NCI-H748 (cell line): Measurements from ENCODE around the gene SGIP1.
"Not testable (repeated sequence)": the region's sequence is repeated elsewhere in the genome, so short reads cannot be mapped to it uniquely, and the experiment has no call there.

Source experiments
- DNase-seq: peaks from one replicate; lab custom pipeline; 2025; ENCODE audit not compliant: unreplicated experiment; lab: John Stamatoyannopoulos, UW

Gene SGIP1

GRCh38 chr1:66725885-66726665 lies 192.1 kb downstream of the SGIP1 start:
- DNase-seq, result peak; percentile 77

- no peak for DNase-seq
These were observed 194.1 kb downstream of the SGIP1 start for GRCh38 chr1:66728021-66728420.

DNA sequence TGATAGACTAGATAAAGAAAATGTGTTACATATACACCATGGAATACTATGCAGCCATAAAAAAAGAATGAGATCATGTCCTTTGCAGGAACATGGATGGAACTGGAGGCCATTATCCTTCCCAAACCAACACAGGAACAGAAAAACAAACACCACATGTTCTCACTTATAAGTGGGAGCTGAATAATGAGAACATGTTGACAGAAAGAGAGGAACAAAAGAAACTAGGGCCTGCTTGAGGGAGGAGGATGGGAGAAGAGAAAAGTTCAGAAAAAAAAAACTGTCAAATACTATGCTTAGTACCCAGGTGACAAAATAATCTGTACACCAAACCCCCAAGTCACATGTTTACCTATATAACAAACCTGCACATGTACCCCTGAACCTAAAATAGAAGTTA lies 194.8 kb downstream of the SGIP1 start:
- DNase-seq, result peak; percentile 10

DNA sequence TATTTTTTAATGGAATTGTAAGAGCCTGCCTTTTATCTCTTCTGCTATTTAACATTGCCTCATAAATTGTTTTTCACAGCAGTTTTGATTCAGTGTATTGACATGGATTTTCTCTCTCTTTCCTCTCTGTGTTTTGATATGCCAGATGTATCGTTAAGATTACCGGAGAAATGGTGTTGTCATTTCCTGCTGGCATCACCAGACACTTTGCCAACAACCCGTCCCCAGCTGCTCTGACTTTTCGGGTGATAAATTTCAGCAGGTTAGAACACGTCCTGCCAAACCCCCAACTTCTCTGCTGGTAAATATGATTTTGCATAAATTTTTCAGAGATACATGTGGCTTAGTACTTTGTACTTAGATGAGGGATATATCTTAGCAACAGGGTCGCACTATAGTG lies 195.2 kb downstream of the SGIP1 start:
- DNase-seq, result no peak

GRCh38 chr1:66729523-66729922 lies 195.6 kb downstream of the SGIP1 start:
- DNase-seq, result peak; percentile 2

- DNase-seq, result peak; percentile 84
These were observed 196.5 kb downstream of the SGIP1 start for GRCh38 chr1:66730462-66730861.

DNA sequence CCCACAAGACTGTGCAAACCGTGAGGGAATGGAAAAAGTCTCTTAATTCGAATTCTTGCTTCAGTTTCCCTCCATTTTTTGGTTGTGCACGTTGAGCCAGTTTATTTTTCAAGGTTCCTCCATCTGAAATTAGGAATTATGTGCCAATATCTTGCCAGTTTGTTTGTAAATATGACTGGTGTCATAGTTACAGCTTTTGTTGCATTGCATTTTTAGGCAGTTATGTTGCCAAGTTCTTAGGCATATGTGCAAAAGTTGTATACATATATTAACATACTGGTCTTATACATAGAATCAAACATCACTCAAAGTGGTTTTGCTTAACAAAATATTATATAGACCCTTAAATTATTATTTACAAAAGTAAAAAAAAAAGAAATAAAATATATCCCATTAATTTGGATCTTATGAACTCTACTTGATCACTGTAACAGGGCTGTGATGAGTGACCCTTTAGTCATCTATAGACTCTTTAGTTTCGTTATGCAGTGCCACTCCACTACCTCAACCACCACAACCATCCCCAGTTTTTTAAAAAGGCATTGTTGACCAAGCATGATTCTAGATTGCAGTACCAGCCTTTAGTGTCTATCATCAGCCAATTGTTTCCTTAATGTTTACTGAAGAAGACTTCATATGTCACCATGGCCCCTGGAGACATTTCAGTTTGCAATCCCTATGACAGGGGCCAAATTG lies 197.4 kb downstream of the SGIP1 start:
- DNase-seq, result peak; percentile 17

DNA sequence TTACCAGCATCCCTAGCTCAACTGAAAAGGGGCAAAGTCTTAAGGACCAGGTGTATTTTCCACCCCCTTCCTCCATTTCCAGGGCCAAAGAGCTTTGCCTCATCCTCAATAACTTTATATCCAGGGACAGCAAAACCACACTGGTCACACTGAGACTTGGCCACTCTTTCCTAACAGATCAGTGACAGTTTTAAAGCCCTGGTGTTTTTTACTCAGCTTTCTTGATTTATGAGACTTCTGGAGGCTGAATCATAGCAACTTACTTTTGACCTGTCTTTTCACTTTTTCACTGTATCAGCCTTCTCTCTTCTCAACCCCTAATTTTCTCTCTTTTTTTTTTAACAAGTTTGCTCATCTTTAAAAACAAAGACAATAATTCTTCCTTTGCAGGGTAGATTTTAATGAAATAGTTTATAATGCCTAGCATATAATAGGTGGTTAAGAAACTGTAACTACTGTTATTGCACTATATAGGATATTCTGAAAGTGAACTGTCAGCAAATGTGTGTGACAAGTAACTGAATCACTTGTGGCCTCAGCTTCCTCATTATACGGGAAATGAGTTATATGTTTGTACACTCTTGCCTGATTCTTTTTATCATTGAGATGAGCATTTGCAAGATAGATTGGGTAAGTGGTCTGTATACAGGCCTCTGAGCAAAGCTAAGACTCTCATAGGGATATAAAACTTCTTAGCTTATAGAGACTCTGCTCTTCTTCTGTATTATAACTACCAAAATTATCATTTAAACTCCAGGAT lies 198.6 kb downstream of the SGIP1 start:
- DNase-seq, result no peak

DNA sequence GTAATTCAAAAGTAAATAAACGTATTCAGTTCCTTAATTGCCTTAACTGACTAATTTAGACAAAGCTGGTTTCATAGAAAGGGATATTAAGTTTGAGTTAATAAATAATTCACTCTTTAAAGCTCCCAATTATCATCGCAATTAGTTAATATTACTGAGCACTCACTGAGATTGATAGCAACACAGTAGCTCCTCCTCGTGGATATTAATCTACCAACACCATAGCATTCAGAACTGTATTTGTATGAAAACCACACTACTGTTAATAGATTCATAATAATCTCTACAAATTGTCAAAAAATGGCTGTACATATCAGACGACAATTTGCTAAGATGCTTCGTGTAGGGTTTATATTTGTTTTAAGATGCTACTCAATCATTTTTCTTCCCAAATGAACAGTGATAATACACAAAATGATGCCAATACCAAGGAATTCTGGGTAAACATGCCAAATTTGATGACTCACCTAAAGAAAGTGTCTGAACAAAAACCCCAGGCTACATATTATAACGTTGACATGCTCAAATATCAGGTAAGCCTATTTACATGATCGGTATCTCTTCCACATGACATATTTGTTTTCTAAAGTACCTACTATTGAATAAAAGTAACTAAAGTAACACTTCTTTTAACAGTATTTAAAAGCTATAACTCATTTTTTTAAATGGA lies 199.5 kb downstream of the SGIP1 start:
- DNase-seq, result peak; percentile 5

- not testable (repeated sequence) for DNase-seq
These were observed 200.6 kb downstream of the SGIP1 start for GRCh38 chr1:66734531-66734930.

DNA sequence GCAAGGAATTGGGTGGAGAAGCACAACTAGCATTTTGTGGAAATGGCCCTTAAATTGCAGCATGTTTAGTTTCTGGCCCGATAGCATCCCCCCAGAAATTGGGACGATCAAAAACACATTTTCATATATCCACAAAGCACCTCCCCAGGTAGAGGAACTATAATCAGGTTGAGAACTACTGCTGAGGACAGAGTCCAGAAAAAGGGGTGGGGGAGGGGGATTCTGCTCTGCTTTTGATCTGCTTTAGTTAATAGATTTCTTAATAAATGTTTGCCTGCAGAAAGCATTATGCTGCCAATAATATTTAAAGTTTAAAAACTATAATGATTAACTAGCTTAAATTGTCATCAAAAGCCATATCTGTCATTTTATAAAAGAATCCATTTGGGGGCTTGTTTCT lies 203.9 kb downstream of the SGIP1 start:
- no peak for DNase-seq

GRCh38 chr1:66739401-66740157 lies 205.6 kb downstream of the SGIP1 start:
- DNase-seq, result no peak

GRCh38 chr1:66745451-66745850 lies 211.5 kb downstream of the SGIP1 start:
- no peak for DNase-seq

GRCh38 chr1:66747501-66747900 lies 213.5 kb downstream of the SGIP1 start:
- DNase-seq, result no peak

DNA sequence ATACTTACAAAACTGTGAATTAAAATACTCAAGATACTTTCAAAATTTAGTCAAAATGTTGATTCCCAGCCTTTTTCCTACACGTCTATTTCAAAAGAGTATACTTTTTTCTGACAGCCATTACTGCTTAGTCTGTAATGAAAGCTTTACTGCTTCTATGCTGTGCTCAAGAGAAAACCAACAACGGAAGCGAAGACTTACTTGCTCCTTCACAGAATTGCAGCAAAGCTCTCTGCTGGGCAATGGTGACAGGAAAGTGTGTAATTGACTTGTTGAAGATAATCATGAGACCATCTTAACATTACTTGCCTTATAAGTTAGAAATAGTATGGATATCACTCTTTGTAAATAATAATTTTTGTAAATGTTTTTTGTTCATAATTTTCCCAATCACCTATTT lies 216.6 kb downstream of the SGIP1 start:
- no peak for DNase-seq

DNA sequence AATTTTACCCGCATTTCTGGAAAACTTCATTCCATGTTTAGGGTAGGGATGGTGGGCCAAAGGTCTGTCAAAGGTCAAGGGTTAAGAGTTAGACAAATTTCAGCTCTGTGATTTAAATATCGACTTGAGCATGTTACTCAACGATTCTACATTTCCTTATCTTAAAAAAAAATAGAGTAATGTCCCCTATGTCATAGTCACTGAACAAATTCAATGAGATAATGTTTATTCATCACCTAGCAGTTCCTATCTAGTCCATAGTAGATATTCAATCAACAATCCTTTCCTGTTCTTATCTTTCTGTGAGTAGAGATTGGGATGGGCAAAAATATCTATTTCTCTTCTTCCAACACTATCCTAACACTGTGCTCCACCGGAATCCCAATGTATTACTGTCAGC lies 217.2 kb downstream of the SGIP1 start:
- DNase-seq, result no peak

DNA sequence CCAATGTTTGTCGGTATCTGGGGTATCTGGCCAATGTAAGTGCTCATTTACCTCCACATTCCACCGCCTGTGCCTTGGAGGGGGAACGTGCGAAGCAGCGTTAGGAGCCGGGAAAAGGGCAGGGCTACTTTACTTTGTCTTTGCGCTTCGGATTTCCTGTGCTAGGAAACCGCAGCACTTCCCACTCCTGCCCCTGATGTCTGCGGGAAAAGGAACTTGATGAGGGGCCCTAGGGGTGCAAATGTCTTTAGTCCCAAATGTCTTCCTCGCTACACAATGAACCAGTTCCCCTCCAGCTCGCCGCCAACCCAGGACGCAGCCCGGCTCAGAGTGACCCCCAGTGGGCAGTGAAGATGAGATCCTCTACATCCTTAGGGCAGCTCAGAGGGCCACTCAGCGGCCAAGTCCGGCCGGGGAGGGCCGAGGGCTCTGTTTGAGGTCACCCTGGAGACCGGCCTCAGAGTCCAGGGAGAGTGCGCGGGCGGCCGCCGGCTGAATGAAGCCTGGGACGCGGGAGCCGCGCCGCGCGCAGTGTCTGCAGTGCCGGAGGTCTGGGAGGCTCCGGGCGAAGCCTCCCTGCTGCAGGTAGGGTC lies 218.1 kb downstream of the SGIP1 start, which contains the start of gene DYNLT5:
DYNLT5 (plus strand) TSS at position 460 of the 593 bp plus-strand sequence. CDS start 2,200 bp downstream, outside the sequence.
- DNase-seq, result no peak

DNA sequence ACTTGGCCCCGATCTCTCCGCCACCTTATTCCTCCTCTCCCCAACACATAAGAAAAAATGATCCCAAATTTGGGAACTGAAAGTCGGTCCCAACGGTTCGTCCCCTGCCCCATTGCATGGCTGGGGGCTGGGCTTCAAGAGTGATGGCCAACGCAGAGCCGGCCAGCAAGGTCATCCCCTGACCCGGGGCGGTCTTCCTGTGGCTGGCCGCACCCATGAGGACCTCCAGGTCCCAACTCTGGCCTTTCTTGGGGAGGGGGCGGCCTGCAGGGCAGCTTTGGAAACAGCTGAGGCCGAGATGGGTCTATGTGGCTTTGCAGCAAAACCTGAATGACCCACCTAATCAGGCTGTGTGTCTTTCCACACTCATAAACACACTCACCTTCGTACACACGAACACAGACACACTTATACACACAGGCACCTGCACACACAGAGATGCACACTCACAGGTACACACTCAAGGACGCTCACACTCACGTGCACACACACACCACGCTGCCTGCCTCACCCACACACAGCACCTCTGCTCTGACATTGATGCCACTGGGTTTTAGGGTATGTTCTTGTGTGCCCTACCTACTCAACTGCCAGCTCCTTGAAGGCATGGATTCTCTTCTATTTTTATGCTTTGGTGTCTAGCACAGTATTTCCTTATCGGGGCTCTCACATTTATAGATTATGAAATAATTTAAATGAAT lies 218.9 kb downstream of the SGIP1 start:
- DNase-seq, result no peak

DNA sequence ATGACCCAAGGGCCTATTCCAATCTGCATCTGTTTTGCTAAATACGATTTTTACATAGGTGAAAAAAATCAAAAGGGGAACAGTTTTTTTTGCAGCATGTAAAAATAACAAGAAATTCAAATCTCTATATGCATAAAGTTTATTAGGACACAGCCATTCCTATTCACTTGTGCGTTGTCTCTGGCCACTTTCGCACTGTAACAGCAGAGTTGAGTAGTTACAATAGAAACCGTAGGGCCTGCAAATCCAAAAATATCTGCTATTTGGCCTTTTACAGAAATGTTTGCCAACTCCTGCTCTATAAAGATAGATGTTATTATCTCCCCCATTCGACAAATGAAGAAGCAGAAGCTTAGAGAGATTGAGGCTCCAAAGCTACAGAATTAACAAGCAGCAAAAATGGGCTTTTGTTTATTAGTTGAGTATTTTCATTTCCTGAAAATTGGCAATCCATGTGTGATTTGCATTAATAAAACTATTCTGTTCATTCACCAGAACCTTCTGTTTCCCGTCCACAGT lies 223.8 kb downstream of the SGIP1 start:
- DNase-seq, result no peak
